Measurements from ENCODE around the gene DCHS2.
"Not testable (repeated sequence)": the region's sequence is repeated elsewhere in the genome, so short reads cannot be mapped to it uniquely, and the experiment has no call there.

DCHS2 gene

DNA sequence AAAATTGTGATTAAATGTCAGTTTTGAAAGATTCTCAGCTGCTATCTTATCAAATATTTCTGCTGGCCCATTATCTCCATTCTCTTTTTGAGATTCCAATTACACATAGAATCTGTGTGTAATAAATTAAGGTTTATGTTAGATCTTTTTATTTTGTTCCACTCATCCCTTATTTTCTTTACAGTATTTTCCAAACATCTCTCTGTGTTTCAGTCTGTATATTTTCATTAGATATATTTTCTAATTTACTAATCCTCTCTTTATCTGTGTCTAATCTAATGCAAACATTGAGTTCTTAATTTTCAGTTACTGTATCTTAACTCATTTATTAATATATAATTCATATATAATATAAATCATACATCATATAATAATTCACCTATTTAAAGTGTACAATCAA lies 268.7 kb downstream of the DCHS2 start:
- H3K4me1 ChIP-seq (ENCODE audit: control insufficient read depth, insufficient read depth, low read length), result no peaks in the 10 kb centered on the region
- H3K27me3 ChIP-seq (ENCODE audit: control insufficient read depth, insufficient read depth, low read length), result no peaks in the 10 kb centered on the region
- H3K9ac ChIP-seq (ENCODE audit: low read length), result no peak overlapping the region
- no peak overlapping the region for H3K4me3 ChIP-seq (ENCODE audit: low read depth, low read length)
- H3K36me3 ChIP-seq (ENCODE audit: control insufficient read depth, insufficient read depth, low read length), result no peaks in the 10 kb centered on the region
- no peak overlapping the region for H3K27ac ChIP-seq (ENCODE audit: low read depth, low read length)
- H3K9me3 ChIP-seq (ENCODE audit: control insufficient read depth, insufficient read depth, low read depth, low read length), result no peaks in the 10 kb centered on the region

DNA sequence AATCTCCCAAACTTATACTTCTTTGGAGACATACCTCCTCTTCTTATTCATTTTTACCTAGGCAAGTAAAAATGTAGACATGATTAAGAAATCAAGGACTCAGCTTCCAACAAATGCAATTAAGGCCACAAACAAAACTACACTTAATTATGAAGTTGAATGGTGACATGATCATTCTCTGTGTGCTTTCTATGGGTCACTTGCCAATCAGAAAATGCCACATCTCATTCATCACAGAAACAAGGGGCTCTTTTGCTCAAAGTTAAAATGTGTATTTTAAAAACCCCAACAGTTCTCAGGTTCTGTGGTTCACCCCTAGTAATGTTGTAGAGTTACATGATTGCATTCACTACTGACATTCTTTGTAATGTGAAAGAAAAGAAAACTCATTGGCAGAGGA lies 273.5 kb downstream of the DCHS2 start:
- Histone ChIP-seq H3K9me3 (ENCODE audit: control insufficient read depth, insufficient read depth, low read depth, low read length) (no peaks in the 10 kb centered on the region), H3K27ac (ENCODE audit: low read depth, low read length) (no peak overlapping the region), H3K36me3 (ENCODE audit: control insufficient read depth, insufficient read depth, low read length) (no peaks in the 10 kb centered on the region), H3K4me3 (ENCODE audit: low read depth, low read length) (no peak overlapping the region), H3K27me3 (ENCODE audit: control insufficient read depth, insufficient read depth, low read length) (no peaks in the 10 kb centered on the region), H3K4me1 (ENCODE audit: control insufficient read depth, insufficient read depth, low read length) (no peaks in the 10 kb centered on the region), H3K9ac (ENCODE audit: low read length) (no peak overlapping the region)

DNA sequence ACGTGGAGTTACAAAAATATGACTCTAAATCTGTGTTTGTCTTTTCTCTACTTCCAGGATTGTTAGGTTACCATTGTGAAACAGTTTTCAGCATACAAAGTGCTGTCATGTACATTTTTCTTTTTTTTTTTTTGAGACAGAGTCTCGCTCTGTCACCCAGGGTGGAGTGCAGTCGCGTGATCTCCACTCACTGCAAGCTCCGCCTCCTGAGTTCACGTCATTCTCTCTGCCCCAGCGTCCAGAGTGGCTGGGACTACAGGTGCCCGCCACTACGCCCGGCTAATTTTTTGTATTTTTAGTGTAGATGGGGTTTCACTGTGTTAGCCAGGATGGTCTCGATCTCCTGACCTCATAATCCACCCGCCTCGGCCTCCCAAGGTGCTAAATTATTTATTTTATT lies 274.2 kb downstream of the DCHS2 start:
- not testable (repeated sequence) for H3K9me3 ChIP-seq (ENCODE audit: control insufficient read depth, insufficient read depth, low read depth, low read length); H3K4me1 ChIP-seq (ENCODE audit: control insufficient read depth, insufficient read depth, low read length); H3K27ac ChIP-seq (ENCODE audit: low read depth, low read length); H3K36me3 ChIP-seq (ENCODE audit: control insufficient read depth, insufficient read depth, low read length); H3K27me3 ChIP-seq (ENCODE audit: control insufficient read depth, insufficient read depth, low read length); H3K9ac ChIP-seq (ENCODE audit: low read length); H3K4me3 ChIP-seq (ENCODE audit: low read depth, low read length)

- H3K4me1 ChIP-seq (ENCODE audit: control insufficient read depth, insufficient read depth, low read length), result peaks cover 4% of the 10 kb centered on the region; the same call in 1 of the 2 replicates
- H3K9me3 ChIP-seq (ENCODE audit: control insufficient read depth, insufficient read depth, low read depth, low read length), result no peaks in the 10 kb centered on the region
- no peak overlapping the region for H3K4me3 ChIP-seq (ENCODE audit: low read depth, low read length)
- H3K9ac ChIP-seq (ENCODE audit: low read length), result no peak overlapping the region
- H3K36me3 ChIP-seq (ENCODE audit: control insufficient read depth, insufficient read depth, low read length), result no peaks in the 10 kb centered on the region
- no peaks in the 10 kb centered on the region for H3K27me3 ChIP-seq (ENCODE audit: control insufficient read depth, insufficient read depth, low read length)
- H3K27ac ChIP-seq (ENCODE audit: low read depth, low read length), result no peak overlapping the region
Measured at GRCh38 chr4:154211506-154211905, 280.1 kb downstream of the DCHS2 start.

GRCh38 chr4:154208424-154208823 lies 283.2 kb downstream of the DCHS2 start:
- H3K4me3 ChIP-seq (ENCODE audit: low read depth, low read length), result no peak overlapping the region

DNA sequence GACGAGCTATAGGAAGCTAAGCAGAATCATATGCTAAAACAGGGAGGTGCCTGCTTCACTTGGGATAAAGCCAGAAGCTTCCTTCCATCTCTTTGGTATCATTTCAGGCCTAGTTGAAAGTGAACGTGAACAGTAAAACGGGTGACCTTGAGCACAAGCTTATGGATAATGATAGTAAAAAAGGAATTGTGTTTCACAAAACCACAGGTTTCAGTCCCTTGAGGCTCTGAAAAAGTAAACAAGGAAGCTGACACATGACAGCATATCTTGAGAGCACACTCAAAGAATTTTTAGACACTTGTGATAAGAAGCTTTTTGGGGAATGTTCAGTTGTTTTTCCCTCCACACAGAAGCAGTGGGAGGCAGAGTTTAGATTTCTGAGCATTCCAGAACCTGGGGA lies 286.1 kb downstream of the DCHS2 start:
- H3K9ac ChIP-seq (ENCODE audit: low read length), result no peak overlapping the region
- no peak overlapping the region for H3K27ac ChIP-seq (ENCODE audit: low read depth, low read length)
- no peaks in the 10 kb centered on the region for H3K36me3 ChIP-seq (ENCODE audit: control insufficient read depth, insufficient read depth, low read length)
- peaks cover 4% of the 10 kb centered on the region; the same call in 1 of the 2 replicates for H3K4me1 ChIP-seq (ENCODE audit: control insufficient read depth, insufficient read depth, low read length)
- H3K9me3 ChIP-seq (ENCODE audit: control insufficient read depth, insufficient read depth, low read depth, low read length), result no peaks in the 10 kb centered on the region
- H3K4me3 ChIP-seq (ENCODE audit: low read depth, low read length), result no peak overlapping the region
- H3K27me3 ChIP-seq (ENCODE audit: control insufficient read depth, insufficient read depth, low read length), result no peaks in the 10 kb centered on the region

More at GRCh38 chr4:154208424-154208823, 283.2 kb downstream of the DCHS2 start:
- no peak overlapping the region for H3K9ac ChIP-seq (ENCODE audit: low read length)
- no peaks in the 10 kb centered on the region for H3K36me3 ChIP-seq (ENCODE audit: control insufficient read depth, insufficient read depth, low read length)
- H3K9me3 ChIP-seq (ENCODE audit: control insufficient read depth, insufficient read depth, low read depth, low read length), result no peaks in the 10 kb centered on the region
- H3K27me3 ChIP-seq (ENCODE audit: control insufficient read depth, insufficient read depth, low read length), result no peaks in the 10 kb centered on the region
- H3K4me1 ChIP-seq (ENCODE audit: control insufficient read depth, insufficient read depth, low read length), result peaks cover 4% of the 10 kb centered on the region; the same call in 1 of the 2 replicates
- no peak overlapping the region for H3K27ac ChIP-seq (ENCODE audit: low read depth, low read length)

DNA sequence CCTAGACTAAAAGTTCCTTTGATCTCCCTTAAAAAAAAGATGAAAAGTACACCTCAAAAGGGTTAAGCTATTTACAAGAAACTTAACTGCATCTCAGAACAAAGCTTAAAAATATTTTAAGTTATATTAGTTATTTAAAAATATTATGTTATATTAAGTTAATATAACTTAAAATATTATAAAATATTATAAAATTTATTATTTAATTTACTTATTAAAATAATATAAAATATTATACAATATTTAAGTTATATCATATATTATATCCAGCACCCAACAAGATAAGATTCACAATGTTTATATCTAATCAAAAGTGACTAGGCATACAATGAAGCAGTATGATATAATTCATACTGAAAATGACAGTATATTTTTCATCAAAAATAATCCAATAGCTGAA lies 296.9 kb downstream of the DCHS2 start:
- Histone ChIP-seq H3K27ac (ENCODE audit: low read depth, low read length) (no peak overlapping the region), H3K9ac (ENCODE audit: low read length) (no peak overlapping the region), H3K9me3 (ENCODE audit: control insufficient read depth, insufficient read depth, low read depth, low read length) (no peaks in the 10 kb centered on the region), H3K27me3 (ENCODE audit: control insufficient read depth, insufficient read depth, low read length) (no peaks in the 10 kb centered on the region), H3K36me3 (ENCODE audit: control insufficient read depth, insufficient read depth, low read length) (no peaks in the 10 kb centered on the region), H3K4me1 (ENCODE audit: control insufficient read depth, insufficient read depth, low read length) (no peaks in the 10 kb centered on the region), H3K4me3 (ENCODE audit: low read depth, low read length) (no peak overlapping the region)

DNA sequence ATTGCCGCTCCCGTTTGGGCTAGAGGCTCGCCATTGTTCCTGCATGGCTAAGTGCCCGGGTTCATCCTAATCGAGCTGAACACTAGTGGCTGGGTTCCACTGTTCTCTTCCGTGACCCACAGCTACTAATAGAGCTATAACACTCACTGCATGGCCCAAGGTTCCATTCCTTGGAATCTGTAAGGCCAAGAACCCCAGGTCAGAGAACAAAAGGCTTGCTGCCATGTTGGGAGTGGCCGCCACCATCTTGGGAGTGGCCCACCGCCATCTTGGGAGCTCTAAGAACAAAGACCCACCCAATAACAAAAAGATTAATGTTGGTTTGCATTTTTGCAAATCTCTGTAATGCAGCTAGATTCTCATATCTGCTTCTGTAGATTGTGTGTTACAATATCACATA lies 299.0 kb downstream of the DCHS2 start:
- Histone ChIP-seq H3K27me3 (ENCODE audit: control insufficient read depth, insufficient read depth, low read length) (no peaks in the 10 kb centered on the region), H3K9ac (ENCODE audit: low read length) (no peak overlapping the region), H3K4me1 (ENCODE audit: control insufficient read depth, insufficient read depth, low read length) (no peaks in the 10 kb centered on the region), H3K9me3 (ENCODE audit: control insufficient read depth, insufficient read depth, low read depth, low read length) (no peaks in the 10 kb centered on the region), H3K27ac (ENCODE audit: low read depth, low read length) (no peak overlapping the region), H3K4me3 (ENCODE audit: low read depth, low read length) (no peak overlapping the region), H3K36me3 (ENCODE audit: control insufficient read depth, insufficient read depth, low read length) (no peaks in the 10 kb centered on the region)

- Histone ChIP-seq H3K27ac (ENCODE audit: low read depth, low read length) (no peak overlapping the region), H3K9me3 (ENCODE audit: control insufficient read depth, insufficient read depth, low read depth, low read length) (no peaks in the 10 kb centered on the region), H3K4me1 (ENCODE audit: control insufficient read depth, insufficient read depth, low read length) (peaks cover 6% of the 10 kb centered on the region), H3K9ac (ENCODE audit: low read length) (no peak overlapping the region), H3K36me3 (ENCODE audit: control insufficient read depth, insufficient read depth, low read length) (no peaks in the 10 kb centered on the region), H3K27me3 (ENCODE audit: control insufficient read depth, insufficient read depth, low read length) (no peaks in the 10 kb centered on the region), H3K4me3 (ENCODE audit: low read depth, low read length) (no peak overlapping the region)
Measured at GRCh38 chr4:154189346-154189745, 302.3 kb downstream of the DCHS2 start.

DNA sequence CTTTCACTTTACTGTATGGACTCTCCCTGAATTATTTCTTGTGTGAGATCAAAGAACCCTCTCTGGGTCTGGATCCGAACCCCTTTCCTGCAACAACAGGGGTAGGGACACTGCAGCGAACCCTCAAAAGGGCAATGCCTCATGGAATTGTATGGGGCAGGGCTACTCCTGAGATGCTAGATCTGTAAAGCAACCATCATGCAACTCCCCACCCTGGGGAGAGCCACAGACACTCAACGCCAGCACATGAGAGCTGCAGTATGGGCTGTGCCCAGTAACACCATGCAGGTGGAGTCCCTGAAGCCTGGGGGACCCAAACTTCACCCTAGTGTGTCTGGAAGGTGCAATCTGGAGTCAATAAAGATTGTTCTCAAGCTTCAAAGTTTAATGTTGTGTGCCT lies 304.7 kb downstream of the DCHS2 start:
- no peak overlapping the region for H3K9ac ChIP-seq (ENCODE audit: low read length)
- H3K36me3 ChIP-seq (ENCODE audit: control insufficient read depth, insufficient read depth, low read length), result no peaks in the 10 kb centered on the region
- H3K27ac ChIP-seq (ENCODE audit: low read depth, low read length), result no peak overlapping the region
- no peak overlapping the region for H3K4me3 ChIP-seq (ENCODE audit: low read depth, low read length)
- H3K4me1 ChIP-seq (ENCODE audit: control insufficient read depth, insufficient read depth, low read length), result peaks cover 14% of the 10 kb centered on the region
- no peaks in the 10 kb centered on the region for H3K27me3 ChIP-seq (ENCODE audit: control insufficient read depth, insufficient read depth, low read length)
- H3K9me3 ChIP-seq (ENCODE audit: control insufficient read depth, insufficient read depth, low read depth, low read length), result no peaks in the 10 kb centered on the region

GRCh38 chr4:154186035-154186434 lies 305.6 kb downstream of the DCHS2 start:
- Histone ChIP-seq H3K9ac (ENCODE audit: low read length) (no peak overlapping the region), H3K36me3 (ENCODE audit: control insufficient read depth, insufficient read depth, low read length) (no peaks in the 10 kb centered on the region), H3K27ac (ENCODE audit: low read depth, low read length) (no peak overlapping the region), H3K9me3 (ENCODE audit: control insufficient read depth, insufficient read depth, low read depth, low read length) (no peaks in the 10 kb centered on the region), H3K4me3 (ENCODE audit: low read depth, low read length) (no peak overlapping the region), H3K4me1 (ENCODE audit: control insufficient read depth, insufficient read depth, low read length) (peaks cover 14% of the 10 kb centered on the region), H3K27me3 (ENCODE audit: control insufficient read depth, insufficient read depth, low read length) (no peaks in the 10 kb centered on the region)

DNA sequence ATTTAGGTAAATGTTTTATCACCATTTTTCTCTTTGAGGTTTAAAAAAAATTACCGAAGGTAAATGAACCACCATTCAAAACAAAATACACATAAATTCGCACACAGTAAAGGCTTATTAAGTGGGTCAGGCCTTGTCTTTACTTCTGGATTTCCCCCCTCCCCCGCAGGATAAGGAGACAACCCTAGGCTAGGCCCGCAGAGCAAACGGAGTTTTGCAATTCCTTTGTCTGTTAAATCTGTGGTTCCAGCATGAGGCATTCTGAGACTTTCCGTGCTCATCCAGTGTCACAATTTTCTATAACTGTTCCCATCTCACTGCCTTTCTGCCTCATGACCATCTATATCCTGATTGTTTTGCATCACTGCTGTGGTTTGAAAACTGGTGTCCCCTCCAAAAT lies 307.4 kb downstream of the DCHS2 start:
- Histone ChIP-seq H3K4me1 (ENCODE audit: control insufficient read depth, insufficient read depth, low read length) (peaks cover 14% of the 10 kb centered on the region), H3K4me3 (ENCODE audit: low read depth, low read length) (no peak overlapping the region), H3K9ac (ENCODE audit: low read length) (no peak overlapping the region), H3K36me3 (ENCODE audit: control insufficient read depth, insufficient read depth, low read length) (no peaks in the 10 kb centered on the region), H3K27ac (ENCODE audit: low read depth, low read length) (no peak overlapping the region), H3K9me3 (ENCODE audit: control insufficient read depth, insufficient read depth, low read depth, low read length) (no peaks in the 10 kb centered on the region), H3K27me3 (ENCODE audit: control insufficient read depth, insufficient read depth, low read length) (no peaks in the 10 kb centered on the region)
